ENCODE results near the gene UCP3. TPM values are rescaled to one million over a fixed set of nuclear protein-coding genes. Genes with fewer than 3 reads are reported as not detected.
A peak's percentile ranks its signal among the peaks of the same experiment; 100 is the strongest.

Gene UCP3
- total RNA-seq, 3 donors from 2014 or later = 1.6 to 5.9 (median 1.8) TPM

DNA sequence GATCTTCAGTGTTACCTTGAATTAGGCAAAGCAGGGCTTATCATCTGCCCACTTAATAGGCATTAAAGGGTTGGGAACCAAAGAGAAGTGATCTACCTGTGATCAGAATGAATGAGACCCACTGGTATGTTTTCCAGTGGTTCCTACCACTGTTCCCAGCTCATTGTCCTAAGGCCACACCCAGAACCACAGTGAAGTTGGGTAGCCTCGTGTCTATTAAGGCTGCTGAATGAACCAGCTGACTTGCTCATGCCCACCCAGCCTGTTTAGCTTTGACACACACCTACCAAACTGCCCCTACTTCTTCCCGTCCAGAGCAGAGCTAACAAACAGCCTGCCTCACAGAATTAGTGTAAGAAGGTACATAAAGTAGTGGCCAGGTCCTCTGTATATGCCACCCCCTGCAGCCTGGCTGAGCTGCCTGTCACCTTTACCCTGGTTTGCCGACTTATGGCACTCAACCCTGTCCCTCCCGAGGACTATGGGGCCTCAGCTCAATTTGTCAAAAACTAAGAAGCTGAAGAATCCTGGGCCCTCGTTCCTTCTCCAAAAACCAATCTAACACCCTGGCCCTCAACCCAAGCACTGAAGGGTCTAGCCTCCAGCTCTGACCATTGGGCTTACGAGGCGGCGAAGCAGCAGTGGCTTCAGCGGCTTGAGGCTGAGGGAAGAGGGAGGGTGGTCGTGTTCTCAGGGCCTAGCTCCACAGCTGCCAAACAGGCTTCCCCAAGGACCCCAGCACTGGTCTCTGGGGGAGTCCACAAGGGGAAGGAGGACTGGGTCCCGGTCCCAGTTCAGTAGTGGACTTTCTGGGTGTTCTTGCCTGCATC is 36.0 kb downstream of the UCP3 start:
- Histone ChIP-seq H3K27me3 (no peaks in the 10 kb centered on the region), H3K4me1 (no peaks in the 10 kb centered on the region), H3K9me3 (no peaks in the 10 kb centered on the region), H3K36me3 (no peaks in the 10 kb centered on the region), H3K27ac (no peak overlapping the region), H3K4me3 (no peak overlapping the region)
- intact Hi-C loops (cut with DNase I; ENCODE audit: low total_unique reads) = no loop called here
- TF ChIP-seq, protein P1, sequence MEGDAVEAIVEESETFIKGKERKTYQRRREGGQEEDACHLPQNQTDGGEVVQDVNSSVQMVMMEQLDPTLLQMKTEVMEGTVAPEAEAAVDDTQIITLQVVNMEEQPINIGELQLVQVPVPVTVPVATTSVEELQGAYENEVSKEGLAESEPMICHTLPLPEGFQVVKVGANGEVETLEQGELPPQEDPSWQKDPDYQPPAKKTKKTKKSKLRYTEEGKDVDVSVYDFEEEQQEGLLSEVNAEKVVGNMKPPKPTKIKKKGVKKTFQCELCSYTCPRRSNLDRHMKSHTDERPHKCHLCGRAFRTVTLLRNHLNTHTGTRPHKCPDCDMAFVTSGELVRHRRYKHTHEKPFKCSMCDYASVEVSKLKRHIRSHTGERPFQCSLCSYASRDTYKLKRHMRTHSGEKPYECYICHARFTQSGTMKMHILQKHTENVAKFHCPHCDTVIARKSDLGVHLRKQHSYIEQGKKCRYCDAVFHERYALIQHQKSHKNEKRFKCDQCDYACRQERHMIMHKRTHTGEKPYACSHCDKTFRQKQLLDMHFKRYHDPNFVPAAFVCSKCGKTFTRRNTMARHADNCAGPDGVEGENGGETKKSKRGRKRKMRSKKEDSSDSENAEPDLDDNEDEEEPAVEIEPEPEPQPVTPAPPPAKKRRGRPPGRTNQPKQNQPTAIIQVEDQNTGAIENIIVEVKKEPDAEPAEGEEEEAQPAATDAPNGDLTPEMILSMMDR (IDR thresholded peaks at IDR 0.05) = no peak
- TF ChIP-seq POLR2A (IDR thresholded peaks at IDR 0.05) (no peak), POLR2AphosphoS5 (IDR thresholded peaks at IDR 0.05) (no peak)
- peak in 1 of 2 donors; percentile 45 for DNase-seq (ENCODE audit: low spot score in 2 of 2)

DNA sequence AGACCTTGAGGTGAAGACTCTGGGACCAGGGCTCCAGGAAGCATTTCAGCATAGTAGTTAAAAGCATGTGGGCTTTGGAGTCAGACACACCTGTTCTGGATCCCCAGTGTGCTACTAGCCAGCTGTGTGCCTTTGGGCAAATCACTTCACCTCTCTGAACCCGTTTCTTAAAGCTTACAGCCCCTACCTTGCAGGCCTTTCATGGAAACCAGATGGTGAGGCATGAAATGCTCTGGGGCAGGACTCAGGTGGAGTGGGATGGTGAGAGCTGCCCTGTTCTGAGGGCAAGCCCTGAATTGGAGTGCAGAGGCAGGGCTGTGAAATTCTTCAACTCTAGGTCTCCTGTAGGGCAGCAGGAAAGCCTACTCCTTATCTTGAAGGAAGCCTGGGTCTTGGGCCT is 36.7 kb downstream of the UCP3 start:
- Histone ChIP-seq H3K9me3 (no peaks in the 10 kb centered on the region), H3K36me3 (no peaks in the 10 kb centered on the region), H3K27me3 (no peaks in the 10 kb centered on the region), H3K4me3 (no peak overlapping the region), H3K4me1 (no peaks in the 10 kb centered on the region), H3K27ac (no peak overlapping the region)
- TF ChIP-seq POLR2A (IDR thresholded peaks at IDR 0.05) = no peak
- TF ChIP-seq, protein P1 (IDR thresholded peaks at IDR 0.05) = no peak
- no peak for TF ChIP-seq POLR2AphosphoS5 (IDR thresholded peaks at IDR 0.05)
- intact Hi-C loops (cut with DNase I; ENCODE audit: low total_unique reads) = no loop called here
- peak in 1 of 2 donors; percentile 3 for DNase-seq (ENCODE audit: low spot score in 2 of 2)

DNA sequence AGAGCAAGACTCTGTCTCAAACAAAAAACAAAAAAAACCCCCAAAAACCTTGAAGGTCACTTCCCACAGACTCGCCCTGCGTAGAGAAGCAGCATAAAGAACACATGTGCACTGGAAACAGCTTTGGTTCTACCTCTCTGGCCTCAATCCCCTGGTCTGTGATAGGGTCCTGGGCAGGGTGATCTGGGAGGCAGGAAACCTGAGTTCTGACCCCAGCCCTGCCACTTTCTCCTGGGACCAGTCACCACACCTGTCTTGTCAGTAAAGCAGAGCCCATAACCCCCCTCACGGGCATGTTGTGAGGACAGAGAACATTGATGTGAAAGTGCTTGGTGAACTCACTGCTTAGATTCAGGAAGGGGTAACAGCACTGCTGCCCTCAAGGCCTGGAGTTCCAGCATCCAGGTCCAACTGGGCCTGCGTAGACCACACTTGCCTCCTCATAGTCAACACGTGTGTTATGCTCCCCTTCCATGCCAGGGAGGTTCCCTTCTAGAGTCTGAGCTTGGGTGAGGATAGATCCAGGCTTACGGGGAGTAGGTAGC is 37.6 kb downstream of the UCP3 start:
- no peak overlapping the region for H3K4me3 ChIP-seq
- no peaks in the 10 kb centered on the region for H3K9me3 ChIP-seq
- peak in 1 of 2 donors; percentile 33 for DNase-seq (ENCODE audit: low spot score in 2 of 2)
- H3K36me3 ChIP-seq = no peaks in the 10 kb centered on the region
- H3K27me3 ChIP-seq = no peaks in the 10 kb centered on the region
- H3K4me1 ChIP-seq = no peaks in the 10 kb centered on the region
- no peak for TF ChIP-seq POLR2A (IDR thresholded peaks at IDR 0.05)
- intact Hi-C loops (cut with DNase I; ENCODE audit: low total_unique reads) = no loop called here
- no peak overlapping the region for H3K27ac ChIP-seq

DNA sequence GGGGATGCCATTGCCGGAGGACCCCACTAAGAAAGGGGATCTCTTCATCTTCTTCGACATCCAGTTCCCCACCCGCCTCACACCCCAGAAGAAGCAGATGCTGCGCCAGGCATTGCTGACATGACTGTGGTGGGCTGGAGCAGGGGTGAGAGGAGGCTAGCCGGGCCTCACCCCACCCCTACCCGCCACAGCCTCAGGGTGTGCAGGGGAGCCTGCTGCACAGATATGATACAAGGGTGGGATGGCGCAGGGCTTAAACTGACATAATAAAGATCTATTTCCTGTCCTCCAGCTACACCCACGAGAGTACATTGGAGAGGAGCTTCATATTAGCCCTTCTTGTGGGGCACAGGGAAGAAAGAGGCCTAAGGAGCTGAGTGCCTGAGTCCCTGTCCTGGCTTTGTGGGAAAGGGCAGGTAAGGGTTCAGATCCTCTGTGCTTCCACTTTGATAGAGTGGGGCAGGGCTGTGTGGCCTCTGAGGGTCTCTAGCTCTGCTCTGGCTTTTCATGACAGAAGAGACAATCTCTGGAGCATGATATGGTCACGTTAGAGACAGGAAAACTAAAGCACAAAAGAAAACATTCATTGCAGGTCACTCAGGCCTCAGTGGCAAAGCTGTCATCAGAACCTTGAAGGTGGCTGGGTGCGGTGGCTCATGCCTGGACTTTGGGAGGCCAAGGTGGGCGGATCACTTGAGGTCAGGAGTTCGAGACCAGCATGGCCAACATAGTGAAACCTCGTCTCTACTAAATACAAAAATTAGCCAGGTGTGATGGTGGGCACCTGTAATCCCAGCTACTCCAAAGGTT is 38.7 kb downstream of the UCP3 start:
- H3K4me1 ChIP-seq = no peaks in the 10 kb centered on the region
- H3K36me3 ChIP-seq = no peaks in the 10 kb centered on the region
- intact Hi-C loops (cut with DNase I; ENCODE audit: low total_unique reads) = no loop called here
- no peak for TF ChIP-seq POLR2AphosphoS5 (IDR thresholded peaks at IDR 0.05)
- TF ChIP-seq, protein P1 (IDR thresholded peaks at IDR 0.05) = no peak
- no peak for TF ChIP-seq POLR2A (IDR thresholded peaks at IDR 0.05)
- H3K27ac ChIP-seq = no peak overlapping the region
- no peaks in the 10 kb centered on the region for H3K9me3 ChIP-seq
- DNase-seq (ENCODE audit: low spot score in 2 of 2) = peak in 1 of 2 donors; percentile 34
- H3K4me3 ChIP-seq = no peak overlapping the region
- no peaks in the 10 kb centered on the region for H3K27me3 ChIP-seq

DNA sequence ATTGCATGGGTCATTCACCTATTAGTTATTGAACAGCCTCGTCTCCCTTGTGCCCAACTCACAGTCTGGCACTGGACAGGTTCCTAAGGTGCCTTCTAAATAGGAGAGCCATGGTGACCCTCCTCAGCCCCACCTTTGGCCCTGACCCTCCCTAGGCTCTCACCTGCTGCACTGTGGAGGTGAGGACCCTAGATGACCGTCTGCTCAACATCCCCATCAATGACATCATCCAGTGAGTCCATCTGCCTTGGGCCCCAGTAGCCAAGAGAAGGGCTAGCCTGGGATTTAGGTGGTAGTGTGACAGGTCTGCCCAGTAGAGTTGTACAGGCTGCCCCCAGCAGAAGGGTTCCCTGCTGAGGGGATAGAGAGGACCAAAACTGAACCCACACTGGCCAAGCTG is 39.8 kb downstream of the UCP3 start:
- H3K4me1 ChIP-seq = no peaks in the 10 kb centered on the region
- H3K36me3 ChIP-seq = no peaks in the 10 kb centered on the region
- no peaks in the 10 kb centered on the region for H3K9me3 ChIP-seq
- DNase-seq (ENCODE audit: low spot score in 2 of 2) = no peak
- intact Hi-C loops (cut with DNase I; ENCODE audit: low total_unique reads) = no loop called here
- H3K4me3 ChIP-seq = no peak overlapping the region
- no peak overlapping the region for H3K27ac ChIP-seq
- TF ChIP-seq POLR2AphosphoS5 (IDR thresholded peaks at IDR 0.05) = no peak
- TF ChIP-seq, protein P1 (IDR thresholded peaks at IDR 0.05) = no peak
- no peaks in the 10 kb centered on the region for H3K27me3 ChIP-seq

Data from breast epithelium (tissue), 4 donors.